Ectodermal cell (in vitro differentiated cells): ENCODE results near the gene SMAD3.

Source experiments
- H3K27ac ChIP-seq: 2 replicates; pipeline ENCODE4 v1.7.0; 2013; ENCODE audit warnings: mild to moderate bottlenecking, low read depth, low read length; ENCODE audit not compliant: insufficient read depth, poor library complexity, severe bottlenecking
- H3K27me3 ChIP-seq: 2 replicates; pipeline ENCODE4 v1.7.0; 2013; ENCODE audit warnings: mild to moderate bottlenecking, low read length; ENCODE audit not compliant: insufficient read depth, control insufficient read depth, poor library complexity, severe bottlenecking
- H3K36me3 ChIP-seq: one replicate; pipeline ENCODE4 v1.7.0; 2013; ENCODE audit warnings: low read length; ENCODE audit not compliant: control insufficient read depth, insufficient read depth
- H3K4me1 ChIP-seq: one replicate; pipeline ENCODE4 v1.7.0; 2013; ENCODE audit warnings: low read length; ENCODE audit not compliant: control insufficient read depth, insufficient read depth
- H3K4me3 ChIP-seq: 2 replicates; pipeline ENCODE4 v1.7.0; 2013; ENCODE audit warnings: low read depth, low read length, control low read depth; ENCODE audit not compliant: insufficient read depth
- H3K9me3 ChIP-seq: 2 replicates; pipeline ENCODE4 v1.7.0; 2013; ENCODE audit warnings: mild to moderate bottlenecking, low read length, moderate library complexity; ENCODE audit not compliant: control insufficient read depth
- WGBS, 2 experiments: methylation state at CpG; one replicate each; pipeline ENCODE4 v1.1.7; 2013; ENCODE audit warnings: missing lambda C conversion rate in 2 of 2; 5-methylcytosine and 5-hydroxymethylcytosine counted together

SMAD3 gene

DNA sequence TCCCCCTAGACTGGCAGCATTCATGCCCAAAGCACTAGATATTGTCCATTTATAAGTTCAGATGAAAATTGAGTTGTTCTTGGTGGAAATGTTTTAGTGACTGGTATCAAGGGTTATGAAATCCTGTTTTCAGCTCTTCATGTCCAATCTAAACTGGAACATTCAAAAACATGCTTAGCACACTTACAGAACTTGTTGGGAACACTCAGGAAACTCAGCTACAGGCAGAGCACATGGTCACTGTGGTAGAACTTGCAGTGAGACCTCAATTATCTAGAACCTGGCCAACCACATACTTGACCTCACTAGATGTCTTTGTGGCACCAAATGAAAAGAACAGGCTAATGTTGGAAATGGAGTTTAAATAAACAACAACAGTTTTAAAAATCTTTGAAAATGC is 88.8 kb downstream of the SMAD3 start:
- no peaks in the 10 kb centered on the region for H3K36me3 ChIP-seq
- H3K9me3 ChIP-seq: no peaks in the 10 kb centered on the region
- H3K27me3 ChIP-seq: no peaks in the 10 kb centered on the region
- no peak overlapping the region for H3K27ac ChIP-seq
- H3K4me1 ChIP-seq: peaks cover 14% of the 10 kb centered on the region
- no peak overlapping the region for H3K4me3 ChIP-seq

DNA sequence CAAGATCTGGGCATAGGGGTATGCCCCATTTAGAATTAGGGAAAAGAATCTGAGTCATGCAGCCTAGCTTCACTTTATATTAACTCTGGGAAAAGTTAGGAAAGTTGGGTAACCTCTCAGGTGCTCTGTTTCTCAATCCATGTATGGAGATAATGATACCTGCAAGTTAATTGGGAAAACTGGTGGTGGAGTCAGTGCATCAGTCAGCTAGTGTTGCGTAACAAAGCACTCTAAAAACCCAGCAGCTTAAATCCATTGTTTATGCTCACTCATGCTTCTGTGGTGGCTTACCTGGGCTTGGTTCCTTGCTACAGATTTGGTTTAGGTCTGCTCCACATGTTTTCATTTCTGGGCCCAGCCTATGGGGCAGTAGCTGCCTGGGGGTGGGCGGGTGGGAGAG is 91.0 kb downstream of the SMAD3 start:
- H3K9me3 ChIP-seq: no peaks in the 10 kb centered on the region
- no peaks in the 10 kb centered on the region for H3K36me3 ChIP-seq
- H3K27me3 ChIP-seq: no peaks in the 10 kb centered on the region
- H3K27ac ChIP-seq: no peak overlapping the region
- H3K4me1 ChIP-seq: no peaks in the 10 kb centered on the region
- no peak overlapping the region for H3K4me3 ChIP-seq
- 95 to 98% methylated on average over 2 of the region's 2 CpGs for WGBS, 2 experiments

DNA sequence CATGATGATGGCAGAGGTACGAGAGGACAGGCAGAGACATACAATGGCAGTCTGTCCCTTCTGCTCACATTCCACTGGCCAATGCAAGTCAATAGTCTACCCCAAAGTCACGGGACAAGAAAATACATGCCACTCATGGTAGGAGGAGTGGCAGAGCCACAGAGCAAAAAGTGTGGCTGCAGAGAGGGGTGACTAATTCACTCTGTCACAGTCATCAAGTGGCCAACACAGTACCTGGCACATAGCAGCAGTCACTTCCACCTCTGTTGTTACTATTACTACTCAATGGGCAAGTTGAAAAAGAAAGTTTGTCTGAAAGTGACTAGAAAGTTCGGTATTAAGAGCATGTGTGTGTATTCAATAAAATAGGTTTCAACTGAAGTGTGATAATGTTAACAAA is 91.4 kb downstream of the SMAD3 start:
- WGBS, 2 experiments: 93 to 97% methylated on average over 3 of the region's 3 CpGs
- Histone ChIP-seq H3K4me1 (no peaks in the 10 kb centered on the region), H3K9me3 (no peaks in the 10 kb centered on the region), H3K27me3 (no peaks in the 10 kb centered on the region), H3K4me3 (no peak overlapping the region), H3K36me3 (no peaks in the 10 kb centered on the region), H3K27ac (no peak overlapping the region)

DNA sequence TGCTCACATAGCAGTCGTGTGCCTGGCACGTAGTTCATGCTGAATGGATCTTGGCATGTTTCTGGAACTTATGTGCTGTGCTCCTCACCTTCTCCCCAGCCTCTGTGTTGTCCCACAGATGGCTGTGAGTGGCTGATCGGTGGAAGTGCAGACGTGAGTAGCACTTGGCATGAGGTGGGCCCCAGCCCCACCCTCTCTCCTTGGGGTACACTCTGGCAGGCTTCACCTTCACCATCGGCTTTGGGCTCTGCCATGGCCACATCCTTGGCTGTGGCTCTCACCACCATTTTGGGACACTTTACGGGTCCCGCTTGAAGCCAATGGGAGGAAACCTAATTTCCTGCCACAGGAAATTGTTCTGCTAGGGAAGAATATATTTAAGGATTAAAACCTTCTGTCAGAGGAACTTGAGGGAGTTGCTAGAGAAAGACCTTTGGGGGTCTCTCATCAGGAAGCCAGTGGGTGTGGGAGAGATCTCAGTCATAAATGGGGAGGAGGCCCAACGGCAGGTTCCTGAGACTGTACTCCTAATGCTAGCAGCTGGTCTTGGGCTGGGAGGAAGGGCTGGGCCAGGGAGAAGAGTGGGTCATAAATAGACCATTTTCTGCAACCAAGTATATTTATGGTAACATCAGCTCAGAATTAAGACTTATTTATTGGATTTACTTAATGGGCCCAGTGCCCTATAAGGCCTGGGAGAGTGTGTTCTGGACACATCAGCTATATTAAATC is 92.3 kb downstream of the SMAD3 start:
- H3K27ac ChIP-seq: no peak overlapping the region
- WGBS, 2 experiments: 96 to 97% methylated on average over 8 of the region's 8 CpGs
- no peaks in the 10 kb centered on the region for H3K36me3 ChIP-seq
- H3K9me3 ChIP-seq: no peaks in the 10 kb centered on the region
- no peaks in the 10 kb centered on the region for H3K27me3 ChIP-seq
- no peak overlapping the region for H3K4me3 ChIP-seq
- no peaks in the 10 kb centered on the region for H3K4me1 ChIP-seq

DNA sequence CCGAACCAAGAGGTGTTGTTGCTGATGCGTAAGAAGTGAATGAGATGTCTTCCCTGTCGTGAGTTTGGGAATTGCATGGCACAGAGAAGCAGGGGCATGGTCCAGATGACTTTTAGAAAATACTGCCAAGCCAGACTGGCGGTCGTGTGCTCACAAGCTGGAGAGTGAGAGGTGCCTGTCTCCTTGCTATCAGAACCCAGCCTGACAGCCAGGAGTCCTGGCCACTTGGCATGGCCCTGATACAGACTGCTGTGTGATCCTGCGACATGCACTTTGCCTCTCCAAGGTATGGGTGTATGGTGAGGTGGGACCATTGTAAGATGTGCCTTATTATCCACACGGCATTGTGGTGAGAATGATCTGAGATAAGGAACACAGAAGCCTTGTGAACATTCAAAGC is 93.0 kb downstream of the SMAD3 start:
- Histone ChIP-seq H3K4me3 (no peak overlapping the region), H3K9me3 (no peaks in the 10 kb centered on the region), H3K27me3 (no peaks in the 10 kb centered on the region), H3K4me1 (no peaks in the 10 kb centered on the region), H3K36me3 (no peaks in the 10 kb centered on the region), H3K27ac (no peak overlapping the region)
- 95 to 96% methylated on average over 7 of the region's 7 CpGs for WGBS, 2 experiments

DNA sequence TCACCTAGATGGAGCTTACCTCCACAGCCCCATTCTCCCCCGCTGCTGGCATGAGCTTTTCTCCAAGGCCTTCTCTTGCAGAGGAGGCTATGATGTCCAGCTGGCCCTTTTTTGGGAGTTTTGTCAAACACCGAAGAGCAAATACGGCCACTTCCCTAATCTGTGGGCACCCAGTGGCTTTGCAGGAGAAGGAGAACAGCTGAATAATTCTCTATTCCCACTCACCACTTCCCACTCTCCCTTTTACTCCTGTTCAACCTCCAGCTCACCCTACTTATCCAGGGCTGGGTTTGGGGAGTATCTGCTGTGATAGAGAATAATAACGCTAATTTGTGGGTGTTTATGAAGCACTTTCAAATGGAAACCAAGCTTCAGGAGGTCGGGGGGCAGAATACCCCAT is 96.0 kb downstream of the SMAD3 start:
- H3K27me3 ChIP-seq: no peaks in the 10 kb centered on the region
- WGBS, 2 experiments: 94 to 96% methylated on average over 5 of the region's 5 CpGs
- H3K4me3 ChIP-seq: no peak overlapping the region
- peaks cover 7% of the 10 kb centered on the region for H3K4me1 ChIP-seq
- H3K9me3 ChIP-seq: no peaks in the 10 kb centered on the region
- no peak overlapping the region for H3K27ac ChIP-seq
- peaks cover 2% of the 10 kb centered on the region for H3K36me3 ChIP-seq

DNA sequence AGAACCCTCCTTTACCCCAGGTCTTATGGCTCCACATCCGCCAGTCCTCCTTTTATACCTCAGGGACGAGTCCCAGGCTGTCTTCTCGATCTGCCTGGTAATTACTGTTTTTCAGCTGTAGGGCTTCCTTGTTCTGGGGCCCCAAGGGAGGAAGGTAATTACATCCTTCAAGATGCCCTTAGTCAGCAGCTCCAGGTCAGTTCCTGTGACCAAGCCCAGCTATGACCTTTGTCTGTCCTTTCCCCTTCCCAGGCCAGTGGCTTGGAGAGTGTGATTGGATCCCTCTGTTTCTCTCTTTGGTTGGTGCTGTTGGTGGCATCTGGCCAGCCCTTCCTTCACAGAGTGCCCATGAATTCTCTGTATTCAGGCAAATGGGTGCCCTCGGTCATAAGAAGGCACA is 96.5 kb downstream of the SMAD3 start:
- Histone ChIP-seq H3K9me3 (no peaks in the 10 kb centered on the region), H3K36me3 (peaks cover 7% of the 10 kb centered on the region), H3K27me3 (no peaks in the 10 kb centered on the region), H3K4me1 (peaks cover 7% of the 10 kb centered on the region), H3K4me3 (no peak overlapping the region), H3K27ac (no peak overlapping the region)
- 93 to 94% methylated on average over 4 of the region's 4 CpGs for WGBS, 2 experiments

DNA sequence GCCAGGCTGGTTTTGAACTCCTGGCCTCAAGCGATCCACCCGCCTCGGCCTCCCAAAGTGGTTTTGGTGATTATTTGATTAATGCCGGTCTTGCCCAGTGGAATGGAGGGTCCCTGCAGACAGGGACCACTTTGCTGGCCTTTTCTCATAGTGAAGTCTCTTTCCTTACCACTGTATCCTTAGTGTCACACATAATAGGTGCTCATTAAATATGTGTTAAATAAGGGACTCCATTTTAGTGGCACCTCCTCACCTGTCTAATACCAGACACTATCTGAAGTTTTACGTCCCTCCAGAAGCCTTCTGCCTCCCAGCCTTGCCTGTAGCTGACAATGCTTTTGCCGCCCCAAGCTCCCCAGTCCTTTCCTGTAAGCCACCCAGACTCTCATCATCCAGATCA is 97.8 kb downstream of the SMAD3 start:
- no peaks in the 10 kb centered on the region for H3K9me3 ChIP-seq
- H3K4me1 ChIP-seq: peaks cover 7% of the 10 kb centered on the region
- WGBS, 2 experiments: 93 to 94% methylated on average over 6 of the region's 6 CpGs
- H3K36me3 ChIP-seq: peaks cover 10% of the 10 kb centered on the region
- no peaks in the 10 kb centered on the region for H3K27me3 ChIP-seq
- no peak overlapping the region for H3K27ac ChIP-seq
- H3K4me3 ChIP-seq: no peak overlapping the region

DNA sequence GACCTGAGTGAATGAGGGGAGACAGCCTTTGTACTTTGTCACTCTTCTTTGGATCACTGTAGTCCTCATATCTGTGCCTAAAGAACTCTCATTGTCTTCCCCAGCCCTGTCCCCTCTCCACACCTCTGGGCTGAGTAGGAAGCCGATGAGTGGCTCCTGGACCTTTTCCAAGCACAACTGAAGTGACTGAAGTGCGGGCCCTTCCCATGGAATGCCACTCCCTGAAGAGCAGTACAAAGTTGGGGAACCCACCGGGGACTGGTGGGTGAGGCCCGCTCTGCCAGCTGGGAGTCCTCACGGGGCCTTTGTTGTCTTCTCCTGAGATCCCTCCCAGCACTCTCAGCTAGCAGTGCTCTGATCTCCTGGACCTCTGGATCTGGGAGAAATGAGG is 99.0 kb downstream of the SMAD3 start:
- 81 to 85% methylated on average over 5 of the region's 5 CpGs for WGBS, 2 experiments
- H3K9me3 ChIP-seq: no peaks in the 10 kb centered on the region
- H3K27me3 ChIP-seq: no peaks in the 10 kb centered on the region

DNA sequence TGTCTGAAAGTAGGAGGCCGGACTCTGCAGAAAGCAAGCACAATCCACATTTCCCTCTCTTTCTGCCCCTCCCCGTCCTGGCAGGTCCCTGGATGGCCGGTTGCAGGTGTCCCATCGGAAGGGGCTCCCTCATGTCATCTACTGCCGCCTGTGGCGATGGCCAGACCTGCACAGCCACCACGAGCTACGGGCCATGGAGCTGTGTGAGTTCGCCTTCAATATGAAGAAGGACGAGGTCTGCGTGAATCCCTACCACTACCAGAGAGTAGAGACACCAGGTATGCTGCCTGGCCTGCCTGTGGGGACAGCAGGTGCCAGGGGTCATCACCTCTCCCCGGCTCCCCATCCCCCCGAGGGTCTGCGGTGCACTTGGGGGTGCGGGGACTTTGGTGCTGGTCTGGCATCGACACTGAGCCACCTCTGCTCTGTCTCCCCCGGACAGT is 99.4 kb downstream of the SMAD3 start:
- H3K4me1 ChIP-seq: peaks cover 7% of the 10 kb centered on the region
- H3K36me3 ChIP-seq: peaks cover 10% of the 10 kb centered on the region
- no peak overlapping the region for H3K27ac ChIP-seq
- H3K9me3 ChIP-seq: no peaks in the 10 kb centered on the region
- H3K4me3 ChIP-seq: no peak overlapping the region
- WGBS, 2 experiments: 51 to 56% methylated on average over 17 of the region's 17 CpGs
- H3K27me3 ChIP-seq: no peaks in the 10 kb centered on the region

More for the DNA sequence above, 99.0 kb downstream of the SMAD3 start:
- Histone ChIP-seq H3K4me3 (no peak overlapping the region), H3K36me3 (peaks cover 10% of the 10 kb centered on the region), H3K4me1 (peaks cover 7% of the 10 kb centered on the region), H3K27ac (no peak overlapping the region)
